Stimulated activated CD8-positive, alpha-beta memory T cell treated with anti-CD3 and anti-CD28 coated beads, Interleukin-4, amount 100 ng/mL, for 48 hours (primary cell): ENCODE measurements around the gene SURF6.
"Not testable (repeated sequence)": the region's sequence is repeated elsewhere in the genome, so short reads cannot be mapped to it uniquely, and the experiment has no call there.

ENCODE experiments used
- DNase-seq: peaks from one replicate; pipeline ENCODE4 v3.0.0-alpha.2; 2020

Gene SURF6

GRCh38 chr9:133335924-133336811 lies at the start of gene SURF6:
SURF6 (minus strand) TSS chr9:133336188; CDS start chr9:133336132, 56 bp downstream.
- DNase-seq: peak; percentile 95

- no peak for DNase-seq
Measured at GRCh38 chr9:133385452-133385851, 49.5 kb upstream of the SURF6 start.

GRCh38 chr9:133384736-133385321 lies 48.8 kb upstream of the SURF6 start:
- DNase-seq: no peak

- no peak for DNase-seq
Measured at GRCh38 chr9:133383438-133383837, 47.5 kb upstream of the SURF6 start.

GRCh38 chr9:133382507-133383141 lies 46.6 kb upstream of the SURF6 start:
- no peak for DNase-seq

- DNase-seq: no peak
Measured at GRCh38 chr9:133380734-133381133, 44.7 kb upstream of the SURF6 start.

- DNase-seq: no peak
Measured at GRCh38 chr9:133379153-133380086, 43.4 kb upstream of the SURF6 start.

GRCh38 chr9:133378408-133378962 lies 42.5 kb upstream of the SURF6 start:
- DNase-seq: no peak

GRCh38 chr9:133377721-133378216 lies 41.8 kb upstream of the SURF6 start:
- no peak for DNase-seq

- DNase-seq: not testable (repeated sequence)
Measured at GRCh38 chr9:133377280-133377679, 41.3 kb upstream of the SURF6 start.

GRCh38 chr9:133375724-133376654 lies 40.0 kb upstream of the SURF6 start, which contains the start of the genes STKLD1 and SURF4:
STKLD1 (plus strand) TSS chr9:133376366; CDS start chr9:133376474, 108 bp downstream.
SURF4 (minus strand) TSS chr9:133376060; CDS start chr9:133375969, 91 bp downstream.
- DNase-seq: peak; percentile 98

GRCh38 chr9:133375116-133375723 lies 39.2 kb upstream of the SURF6 start:
- peak; percentile 51 for DNase-seq

GRCh38 chr9:133374612-133375115 lies 38.7 kb upstream of the SURF6 start:
- DNase-seq: no peak

- DNase-seq: peak; percentile 42
Measured at GRCh38 chr9:133372144-133372543, 36.2 kb upstream of the SURF6 start.

GRCh38 chr9:133371261-133371711 lies 35.3 kb upstream of the SURF6 start:
- DNase-seq: peak; percentile 84

- peak; percentile 65 for DNase-seq
Measured at GRCh38 chr9:133370685-133371084, 34.7 kb upstream of the SURF6 start.

GRCh38 chr9:133369933-133370332 lies 33.9 kb upstream of the SURF6 start:
- DNase-seq: peak; percentile 56

GRCh38 chr9:133369422-133369821 lies 33.4 kb upstream of the SURF6 start:
- no peak for DNase-seq

GRCh38 chr9:133368249-133368881 lies 32.4 kb upstream of the SURF6 start:
- DNase-seq: no peak
